NT2/D1 (cell line): Measurements from ENCODE around the gene HJURP.

Experiments used
- DNase-seq: peaks from one replicate; pipeline ENCODE4 v3.0.0-alpha.2; 2011; ENCODE audit warnings: low read depth, low spot score
- H3K27me3 ChIP-seq: 2 replicates; pipeline ENCODE4 v1.6.0; 2011; ENCODE audit warnings: mild to moderate bottlenecking; ENCODE audit not compliant: insufficient read length, insufficient read depth
- H3K36me3 ChIP-seq: 2 replicates; pipeline ENCODE4 v1.6.1; 2011; ENCODE audit warnings: mild to moderate bottlenecking, low read length, mixed read lengths; ENCODE audit not compliant: insufficient read depth, insufficient read length
- H3K4me1 ChIP-seq: 2 replicates; pipeline ENCODE4 v1.5.1; 2011; ENCODE audit not compliant: insufficient read depth, insufficient read length
- H3K4me3 ChIP-seq: 2 replicates; pipeline ENCODE4 v1.5.1; 2011; ENCODE audit warnings: low read depth; ENCODE audit not compliant: insufficient read length
- H3K9ac ChIP-seq: 2 replicates; pipeline ENCODE4 v1.6.0; 2011; ENCODE audit warnings: low read depth; ENCODE audit not compliant: insufficient read length
- H3K9me3 ChIP-seq: 2 replicates; pipeline ENCODE4 v1.5.1; 2011; ENCODE audit warnings: mild to moderate bottlenecking, low read length; ENCODE audit not compliant: insufficient read depth
- SUZ12 ChIP-seq: IDR thresholded peaks from 2 replicates; pipeline ENCODE4 v1.6.1; 2011; ENCODE audit not compliant: insufficient read length, insufficient read depth; ENCODE audit errors: extremely low read depth
- YY1 ChIP-seq: IDR thresholded peaks from 2 replicates; pipeline ENCODE4 v1.6.1; 2011; ENCODE audit not compliant: insufficient read length, insufficient read depth
- ZNF274 ChIP-seq: IDR thresholded peaks from 2 replicates; pipeline ENCODE4 v1.6.1; 2011; ENCODE audit warnings: mild to moderate bottlenecking, low read depth, low read length

HJURP gene

DNA sequence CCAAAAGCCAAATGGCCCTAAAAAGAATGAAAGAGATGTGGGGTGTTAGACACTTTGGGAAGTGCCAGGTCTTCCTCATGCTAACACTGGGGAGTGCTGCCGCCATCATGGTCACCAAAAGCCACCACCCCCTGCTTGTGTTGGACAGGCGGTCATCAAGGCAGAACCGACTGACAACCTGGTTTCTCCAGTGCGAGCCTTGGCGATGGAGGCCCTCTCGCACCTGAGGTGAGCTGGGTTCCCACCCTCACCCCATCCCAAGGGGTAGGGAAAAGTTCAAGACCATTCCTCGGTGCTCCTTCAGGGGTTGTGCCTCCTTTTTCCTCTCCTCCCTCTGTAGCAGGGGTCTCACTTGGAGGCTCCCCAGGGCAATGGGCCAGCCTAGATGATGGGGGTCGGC lies 42.6 kb downstream of the HJURP start:
- no peak for DNase-seq
- no peak overlapping the region for H3K4me3 ChIP-seq
- no peaks in the 10 kb centered on the region for H3K27me3 ChIP-seq
- no peaks in the 10 kb centered on the region for H3K9me3 ChIP-seq
- H3K4me1 ChIP-seq, result no peaks in the 10 kb centered on the region
- no peaks in the 10 kb centered on the region for H3K36me3 ChIP-seq
- no peak overlapping the region for H3K9ac ChIP-seq
- TF ChIP-seq YY1 (no peak), ZNF274 (no peak), SUZ12 (no peak)

DNA sequence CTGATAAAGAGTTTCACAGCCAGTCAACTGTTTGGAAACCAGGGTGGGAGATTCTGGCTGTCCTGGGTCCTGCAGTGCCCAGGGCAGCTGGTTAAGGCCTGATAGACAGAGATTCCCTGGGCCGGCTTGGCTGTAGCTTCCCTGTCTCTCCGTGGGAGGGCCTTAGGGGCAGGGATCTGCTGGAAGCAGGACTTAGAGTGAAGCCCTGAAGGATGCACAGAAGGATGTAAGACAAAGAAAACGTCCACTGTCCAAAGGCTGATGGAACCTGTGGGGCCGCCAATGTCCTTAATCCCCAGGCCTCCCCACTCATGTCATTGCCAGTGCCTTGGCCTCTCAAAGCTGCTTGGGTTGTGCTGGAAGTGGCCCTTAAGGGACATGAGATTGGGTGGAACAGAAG lies 43.2 kb downstream of the HJURP start:
- Histone ChIP-seq H3K36me3 (no peaks in the 10 kb centered on the region), H3K27me3 (no peaks in the 10 kb centered on the region), H3K9me3 (no peaks in the 10 kb centered on the region; the same call in 1 of the 2 replicates), H3K4me1 (no peaks in the 10 kb centered on the region), H3K9ac (no peak overlapping the region), H3K4me3 (no peak overlapping the region)
- DNase-seq, result no peak
- TF ChIP-seq ZNF274, result no peak
- no peak for TF ChIP-seq SUZ12
- no peak for TF ChIP-seq YY1

DNA sequence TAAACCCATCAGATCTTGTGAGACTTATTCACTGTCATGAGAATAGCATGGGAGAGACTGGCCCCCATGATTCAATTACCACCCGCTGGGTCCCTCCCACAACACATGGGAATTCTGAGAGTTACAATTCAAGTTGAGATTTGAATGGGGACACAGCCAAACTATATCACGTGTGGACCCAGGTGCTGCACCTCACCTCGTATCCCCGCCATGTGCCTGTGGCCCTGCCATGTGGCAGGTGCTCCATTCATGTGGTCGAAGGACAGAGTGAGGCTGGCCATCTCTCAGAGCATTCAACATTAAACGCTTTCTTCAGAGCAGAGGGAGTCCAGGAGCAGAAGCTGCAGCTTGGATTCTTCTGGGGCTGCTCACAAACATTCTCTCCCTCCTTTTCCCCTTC lies 44.0 kb downstream of the HJURP start:
- Histone ChIP-seq H3K9me3 (no peaks in the 10 kb centered on the region; the same call in 1 of the 2 replicates), H3K27me3 (no peaks in the 10 kb centered on the region), H3K9ac (no peak overlapping the region), H3K4me1 (no peaks in the 10 kb centered on the region), H3K4me3 (no peak overlapping the region), H3K36me3 (no peaks in the 10 kb centered on the region)
- DNase-seq, result no peak
- no peak for TF ChIP-seq YY1
- no peak for TF ChIP-seq ZNF274
- no peak for TF ChIP-seq SUZ12

DNA sequence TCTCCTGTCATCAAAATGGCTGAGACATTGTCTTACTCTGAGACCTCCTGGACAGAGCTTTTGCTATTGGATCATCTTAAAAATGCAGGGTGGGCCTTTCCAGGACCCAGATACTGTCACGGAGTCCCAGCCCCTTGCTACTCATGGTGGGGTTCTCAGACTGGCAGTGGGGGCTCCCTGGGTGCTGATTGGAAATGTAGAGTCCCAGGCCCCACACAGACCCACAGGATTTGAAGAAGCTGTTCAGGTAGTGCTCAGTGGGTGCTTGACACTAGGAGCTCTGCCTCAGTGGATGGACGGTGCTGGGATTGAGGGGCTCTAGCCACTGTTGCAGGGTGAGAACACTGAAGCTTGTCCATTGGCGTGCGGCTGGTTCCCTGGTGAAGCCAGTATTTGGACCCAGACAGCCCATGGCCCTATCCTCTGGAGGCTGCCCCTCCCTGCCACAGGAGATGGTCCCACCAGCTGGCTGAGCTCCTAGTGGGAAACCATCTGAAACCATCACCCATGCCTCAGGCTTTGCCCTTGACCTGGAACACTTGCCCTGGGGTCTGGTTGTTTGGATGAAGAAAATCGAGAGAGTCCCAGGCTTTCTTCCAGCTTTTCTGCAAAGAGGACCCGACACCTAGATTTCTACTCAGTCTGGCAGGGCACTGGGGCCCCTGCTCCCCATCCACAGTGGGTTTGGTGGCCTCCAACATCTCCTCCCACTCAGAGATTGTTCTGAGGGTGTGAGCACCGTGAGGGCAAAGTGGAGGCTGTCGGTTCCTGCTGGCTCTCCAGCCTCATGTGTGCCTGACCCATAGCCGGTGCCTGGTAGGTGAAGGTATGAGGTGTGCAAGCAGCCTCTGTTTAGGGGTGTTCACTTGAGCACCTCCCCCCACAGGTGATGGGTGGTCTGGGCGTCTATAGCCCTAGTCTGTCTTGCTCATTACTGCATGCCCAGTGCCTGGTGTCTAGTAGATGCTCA lies 46.1 kb downstream of the HJURP start:
- Histone ChIP-seq H3K4me3 (no peak overlapping the region), H3K9me3 (no peaks in the 10 kb centered on the region; the same call in 1 of the 2 replicates), H3K9ac (no peak overlapping the region), H3K36me3 (no peaks in the 10 kb centered on the region), H3K27me3 (peaks cover 4% of the 10 kb centered on the region), H3K4me1 (no peaks in the 10 kb centered on the region)
- no peak for DNase-seq
- TF ChIP-seq SUZ12, result no peak
- TF ChIP-seq YY1, result no peak
- no peak for TF ChIP-seq ZNF274

DNA sequence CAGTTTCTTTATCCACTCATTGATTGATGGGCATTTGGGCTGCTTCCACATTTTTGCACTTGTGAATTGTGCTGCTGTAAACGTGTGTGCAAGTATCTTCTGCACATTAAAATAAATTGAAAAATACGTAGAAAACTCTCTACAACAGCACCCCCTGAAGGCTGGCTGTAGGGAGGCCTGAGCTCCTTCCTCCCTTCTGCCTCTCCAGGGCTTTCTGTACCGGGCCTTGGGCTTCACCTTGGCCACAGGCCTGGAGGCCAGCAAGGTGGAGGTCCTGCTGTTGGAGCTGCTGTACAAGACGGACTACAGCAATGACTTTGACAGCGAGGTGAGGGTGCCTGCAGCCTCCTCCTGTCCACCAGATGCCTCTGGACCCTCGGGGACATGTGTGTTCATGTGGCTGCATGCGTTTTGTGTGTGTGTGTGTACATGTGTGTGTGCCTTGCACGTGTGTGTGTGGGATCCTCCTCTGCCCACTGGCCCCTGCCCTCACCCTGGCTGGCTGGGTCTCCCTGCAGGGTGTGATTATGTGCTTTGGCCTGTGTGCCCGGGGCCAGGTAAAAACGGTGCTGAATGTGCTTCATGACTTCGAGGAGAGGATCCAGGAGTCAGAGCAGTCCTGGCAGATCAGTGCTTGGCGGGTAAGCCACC lies 47.0 kb downstream of the HJURP start:
- no peak for DNase-seq
- H3K27me3 ChIP-seq, result peaks cover 4% of the 10 kb centered on the region
- no peak overlapping the region for H3K9ac ChIP-seq
- H3K36me3 ChIP-seq, result no peaks in the 10 kb centered on the region
- TF ChIP-seq ZNF274 (no peak), YY1 (no peak), SUZ12 (no peak)
- no peak overlapping the region for H3K4me3 ChIP-seq
- no peaks in the 10 kb centered on the region; the same call in 1 of the 2 replicates for H3K9me3 ChIP-seq
- H3K4me1 ChIP-seq, result no peaks in the 10 kb centered on the region

DNA sequence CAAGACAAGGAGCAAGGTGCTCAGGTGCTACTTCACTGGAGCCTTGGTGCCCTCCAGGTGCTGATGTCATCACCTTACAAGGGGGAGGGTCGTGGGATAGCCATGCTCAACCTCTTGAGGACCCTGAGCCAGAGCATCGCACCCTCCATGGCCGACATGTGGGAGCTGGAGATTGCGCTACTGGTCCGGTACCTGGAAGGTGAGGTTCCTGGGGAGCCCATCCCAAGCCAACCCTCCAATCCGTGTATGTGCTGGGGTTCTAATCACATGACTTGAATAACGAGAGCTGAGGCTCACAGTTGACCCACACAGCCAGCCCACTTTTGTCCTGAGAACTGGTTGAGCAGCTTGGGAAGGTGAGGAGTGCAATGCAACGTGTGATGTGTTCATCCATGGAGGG lies 50.3 kb downstream of the HJURP start:
- H3K9ac ChIP-seq, result no peak overlapping the region
- no peak for DNase-seq
- H3K9me3 ChIP-seq, result no peaks in the 10 kb centered on the region; the same call in 1 of the 2 replicates
- TF ChIP-seq YY1 (no peak), ZNF274 (no peak), SUZ12 (no peak)
- H3K36me3 ChIP-seq, result no peaks in the 10 kb centered on the region
- peaks cover 3% of the 10 kb centered on the region for H3K4me1 ChIP-seq
- H3K4me3 ChIP-seq, result no peak overlapping the region
- H3K27me3 ChIP-seq, result peaks cover 4% of the 10 kb centered on the region
